CD14-positive monocyte (primary cell): ENCODE results near the gene PADI2. TPM values are rescaled to one million over a fixed set of nuclear protein-coding genes. Genes with fewer than 3 reads are reported as not detected.
A peak's percentile ranks its signal among the peaks of the same experiment; 100 is the strongest.

Source experiments
- DNase-seq, 3 donors: peaks; one replicate each; pipeline ENCODE4 v3.0.0-alpha.2; 2011 to 2022
- H2AFZ ChIP-seq: 2 replicates; pipeline ENCODE4 v1.6.0; 2012; ENCODE audit warnings: mild to moderate bottlenecking, low read depth, low read length, inconsistent platforms; ENCODE audit not compliant: insufficient read depth, poor library complexity, severe bottlenecking
- H3K27ac ChIP-seq, 2 donors: 1 replicate in 1 of 2; 2 replicates in 1 of 2; pipeline ENCODE4 v1.5.1; 2012 to 2013; ENCODE audit warnings: low read length in 2 of 2, control low read depth in 1 of 2, inconsistent platforms in 1 of 2, low read depth in 1 of 2, mild to moderate bottlenecking in 1 of 2
- H3K27me3 ChIP-seq, 2 donors: one replicate each; pipeline versions ENCODE4 v1.6.0 to v1.6.1; 2011 to 2013; ENCODE audit warnings: low read length in 2 of 2; ENCODE audit not compliant: control insufficient read depth in 2 of 2, insufficient read depth in 2 of 2
- H3K36me3 ChIP-seq, 2 donors: replicated peaks in 1 of 2; 1 replicate in 1 of 2; 2 replicates in 1 of 2; pipeline versions ENCODE4 v1.5.1 to v1.6.1; 2012 to 2013; ENCODE audit warnings: low read length in 2 of 2, control low read depth in 1 of 2, inconsistent platforms in 1 of 2, mild to moderate bottlenecking in 1 of 2; ENCODE audit not compliant: insufficient read depth in 2 of 2, control insufficient read depth in 1 of 2
- H3K4me1 ChIP-seq, 2 donors: 1 replicate in 1 of 2; 2 replicates in 1 of 2; pipeline versions ENCODE4 v1.5.1 to v1.6.1; 2012 to 2013; ENCODE audit warnings: low read length in 2 of 2, control low read depth in 1 of 2, inconsistent platforms in 1 of 2, mild to moderate bottlenecking in 1 of 2, moderate library complexity in 1 of 2; ENCODE audit not compliant: insufficient read depth in 2 of 2, control insufficient read depth in 1 of 2
- H3K4me2 ChIP-seq: replicated peaks from 2 replicates; pipeline ENCODE3; 2012; ENCODE audit warnings: low read length, moderate library complexity, mild to moderate bottlenecking; ENCODE audit not compliant: poor library complexity, severe bottlenecking; ENCODE audit errors: extremely low read depth
- H3K4me3 ChIP-seq, 3 experiments: fragments of 200-600 bp in 1 of 3; sonication (generic) in 1 of 3; replicated peaks in 1 of 3; 1 replicate in 2 of 3; 2 replicates in 1 of 3; pipeline ENCODE4 v1.5.1; 2011 to 2013; ENCODE audit warnings: low read length in 3 of 3, mild to moderate bottlenecking in 3 of 3, control low read depth in 2 of 3, low read depth in 2 of 3, inconsistent platforms in 1 of 3, moderate library complexity in 1 of 3
- H3K79me2 ChIP-seq: 2 replicates; pipeline ENCODE4 v1.6.0; 2012; ENCODE audit warnings: mild to moderate bottlenecking, control low read depth, inconsistent platforms, low read length, moderate library complexity; ENCODE audit not compliant: insufficient read depth
- H3K9ac ChIP-seq: 2 replicates; pipeline ENCODE4 v1.6.0; 2017; ENCODE audit warnings: low read length, mild to moderate bottlenecking; ENCODE audit not compliant: insufficient read depth, poor library complexity, severe bottlenecking
- H3K9me3 ChIP-seq, 2 donors: replicated peaks in 1 of 2; 1 replicate in 1 of 2; 2 replicates in 1 of 2; pipeline versions ENCODE4 v1.5.1 to v1.6.1; 2012 to 2013; ENCODE audit warnings: low read length in 2 of 2, control low read depth in 1 of 2; ENCODE audit not compliant: control insufficient read depth in 1 of 2, insufficient read depth in 1 of 2
- H4K20me1 ChIP-seq: 2 replicates; pipeline ENCODE4 v1.6.0; 2012; ENCODE audit warnings: mild to moderate bottlenecking, low read length, control low read depth, moderate library complexity; ENCODE audit not compliant: insufficient read depth
- H3K27ac Mint-ChIP-seq, 7 donors: one replicate each; pipeline ENCODE4 v1.8.0; 2020; ENCODE audit warnings: mild to moderate bottlenecking in 7 of 7, mixed read lengths in 7 of 7, moderate library complexity in 6 of 7, inconsistent platforms in 2 of 7
- H3K27me3 Mint-ChIP-seq, 3 donors: one replicate each; pipeline ENCODE4 v1.8.0; 2021 to 2022; ENCODE audit warnings: low read depth in 3 of 3, mild to moderate bottlenecking in 3 of 3, mixed read lengths in 3 of 3, moderate library complexity in 3 of 3, inconsistent platforms in 1 of 3
- H3K36me3 Mint-ChIP-seq, 2 donors: one replicate each; pipeline ENCODE4 v1.8.0; 2020; ENCODE audit warnings: mixed read lengths in 2 of 2, inconsistent platforms in 1 of 2, mild to moderate bottlenecking in 1 of 2
- H3K4me1 Mint-ChIP-seq: one replicate; pipeline ENCODE4 v1.8.0; 2020; ENCODE audit warnings: mild to moderate bottlenecking, mixed read lengths
- H3K4me3 Mint-ChIP-seq, 2 donors: one replicate each; pipeline ENCODE4 v1.8.0; 2020; ENCODE audit warnings: mild to moderate bottlenecking in 2 of 2, mixed read lengths in 2 of 2, moderate library complexity in 1 of 2
- H3K9me3 Mint-ChIP-seq, 7 donors: one replicate each; pipeline ENCODE4 v1.8.0; 2020 to 2022; ENCODE audit warnings: mixed read lengths in 7 of 7, mild to moderate bottlenecking in 6 of 7, moderate library complexity in 6 of 7, inconsistent platforms in 2 of 7
- WGBS: methylation state at CpG from one replicate; pipeline ENCODE4 v1.1.5; 2013; ENCODE audit warnings: missing lambda C conversion rate; ENCODE audit not compliant: insufficient coverage; 5-methylcytosine and 5-hydroxymethylcytosine counted together
- intact Hi-C, 2 donors: fragments of 100-400 bp; cut with micrococcal nuclease; formaldehyde crosslinking; loops; one replicate each; pipeline versions ENCODE4 v1.15.0 to v1.15.1; 2023
- polyA plus RNA-seq, 3 donors: library from polyadenylated mRNA; depleted of rRNA in 1 of 3; unstranded in 2 of 3; stranded (reverse) in 1 of 3; fragments of 300-500 nt in 2 of 3; fragments of >200 nt in 1 of 3; fragmentation: Illumina TruSeq in 2 of 3; gene quantifications; 1 replicate in 2 of 3; 2 replicates in 1 of 3; pipeline ENCODE4 v1.2.3, GENCODE V29; 2012 to 2021
- TF ChIP-seq, protein P1 (sequence below): fragments of 200-600 bp; IDR thresholded peaks from one replicate; pipeline ENCODE4 v1.8.0; 2022; ENCODE audit warnings: antibody characterized with exemption, mild to moderate bottlenecking

Gene PADI2
- polyA plus RNA-seq, 3 donors = 18.6 to 61.7 (median 32.6) TPM

GRCh38 chr1:17086751-17087150 lies 32.5 kb downstream of the PADI2 start:
- Histone ChIP-seq H3K79me2 (no peaks in the 10 kb centered on the region), H3K9me3 (no peaks in the 10 kb centered on the region), H3K9ac (no peak overlapping the region), H2AFZ (no peak overlapping the region), H3K27ac (no peak overlapping the region), H3K27me3 (no peaks in the 10 kb centered on the region), H3K4me2 (no peak overlapping the region), H3K36me3 (peaks cover 73 to 85% of the 10 kb centered on the region in 2 donors), H4K20me1 (no peaks in the 10 kb centered on the region), H3K4me3 (no peak overlapping the region), H3K4me1 (peaks cover 15 to 20% of the 10 kb centered on the region in 2 donors)
- TF ChIP-seq, protein P1, sequence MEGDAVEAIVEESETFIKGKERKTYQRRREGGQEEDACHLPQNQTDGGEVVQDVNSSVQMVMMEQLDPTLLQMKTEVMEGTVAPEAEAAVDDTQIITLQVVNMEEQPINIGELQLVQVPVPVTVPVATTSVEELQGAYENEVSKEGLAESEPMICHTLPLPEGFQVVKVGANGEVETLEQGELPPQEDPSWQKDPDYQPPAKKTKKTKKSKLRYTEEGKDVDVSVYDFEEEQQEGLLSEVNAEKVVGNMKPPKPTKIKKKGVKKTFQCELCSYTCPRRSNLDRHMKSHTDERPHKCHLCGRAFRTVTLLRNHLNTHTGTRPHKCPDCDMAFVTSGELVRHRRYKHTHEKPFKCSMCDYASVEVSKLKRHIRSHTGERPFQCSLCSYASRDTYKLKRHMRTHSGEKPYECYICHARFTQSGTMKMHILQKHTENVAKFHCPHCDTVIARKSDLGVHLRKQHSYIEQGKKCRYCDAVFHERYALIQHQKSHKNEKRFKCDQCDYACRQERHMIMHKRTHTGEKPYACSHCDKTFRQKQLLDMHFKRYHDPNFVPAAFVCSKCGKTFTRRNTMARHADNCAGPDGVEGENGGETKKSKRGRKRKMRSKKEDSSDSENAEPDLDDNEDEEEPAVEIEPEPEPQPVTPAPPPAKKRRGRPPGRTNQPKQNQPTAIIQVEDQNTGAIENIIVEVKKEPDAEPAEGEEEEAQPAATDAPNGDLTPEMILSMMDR = no peak
- no peak for DNase-seq
- H3K4me3 Mint-ChIP-seq = no peak overlapping the region
- H3K4me1 Mint-ChIP-seq = peaks cover 43% of the 10 kb centered on the region
- H3K36me3 Mint-ChIP-seq = peaks cover 65 to 89% of the 10 kb centered on the region in 2 donors
- H3K27me3 Mint-ChIP-seq = peaks cover 0 to 5% (median 0%) of the 10 kb centered on the region in 3 donors
- H3K27ac Mint-ChIP-seq = peak overlapping the region in 1 of 7 donors; percentile 23
- intact Hi-C loops = no loop called here
- 100% methylated on average over 2 of the region's 6 CpGs for WGBS
- peaks cover 0 to 2% (median 0%) of the 10 kb centered on the region in 7 donors for H3K9me3 Mint-ChIP-seq

DNA sequence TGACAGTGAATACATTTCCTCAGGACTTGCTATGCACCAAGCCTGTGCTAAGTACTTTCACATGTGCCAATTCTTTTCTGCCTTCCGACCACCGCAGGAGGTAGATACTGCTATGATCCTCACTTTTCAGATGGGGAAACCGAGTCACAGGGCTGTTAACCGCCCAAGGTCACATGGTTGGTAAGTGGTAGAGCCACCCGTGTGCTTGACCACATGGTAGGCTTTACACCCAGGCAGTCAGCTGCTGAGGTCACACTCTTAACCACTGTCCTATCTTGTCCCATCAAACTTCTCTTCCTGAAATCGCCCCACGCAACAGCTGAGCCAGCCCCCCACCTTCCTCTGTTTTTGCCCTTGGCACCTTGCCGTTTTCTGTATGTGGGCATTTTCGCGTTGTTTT lies 34.5 kb downstream of the PADI2 start:
- intact Hi-C loops = no loop called here
- Histone ChIP-seq H3K4me1 (peaks cover 21 to 29% of the 10 kb centered on the region in 2 donors), H3K27ac (no peak overlapping the region), H2AFZ (no peak overlapping the region), H3K27me3 (no peaks in the 10 kb centered on the region), H3K4me2 (no peak overlapping the region), H3K9me3 (no peaks in the 10 kb centered on the region), H3K79me2 (no peaks in the 10 kb centered on the region), H3K4me3 (no peak overlapping the region), H3K36me3 (peaks cover 71 to 83% of the 10 kb centered on the region in 2 donors), H4K20me1 (no peaks in the 10 kb centered on the region), H3K9ac (no peak overlapping the region)
- H3K27ac Mint-ChIP-seq = peak overlapping the region in 3 of 7 donors; percentile 30 to 54 (median 37)
- no peak for DNase-seq
- peaks cover 50% of the 10 kb centered on the region for H3K4me1 Mint-ChIP-seq
- WGBS = 55% methylated on average over 9 of the region's 10 CpGs
- H3K4me3 Mint-ChIP-seq = no peak overlapping the region
- TF ChIP-seq, protein P1 = no peak
- peaks cover 0 to 5% (median 0%) of the 10 kb centered on the region in 3 donors for H3K27me3 Mint-ChIP-seq
- H3K9me3 Mint-ChIP-seq = peaks cover 0 to 3% (median 0%) of the 10 kb centered on the region in 7 donors
- H3K36me3 Mint-ChIP-seq = peaks cover 57 to 89% of the 10 kb centered on the region in 2 donors
